Measurements from ENCODE around the gene AP3S1.

- TF ChIP-seq GTF2I (CRISPR knock-in tag; conservative IDR thresholded peaks at IDR 0.05) (no peak), ZBTB43 (CRISPR knock-in tag; IDR thresholded peaks at IDR 0.05) (no peak), SP1 (CRISPR knock-in tag; conservative IDR thresholded peaks at IDR 0.05) (no peak)
These were observed 30.7 kb downstream of the AP3S1 start for GRCh38 chr5:115872447-115872846.

Measured in WTC11 (cell line).